ENCODE measurements around the gene C1RL. TPM values are rescaled to one million over a fixed set of nuclear protein-coding genes. Genes with fewer than 3 reads are reported as not detected.

The C1RL gene
- total RNA-seq, 1 donor from 2014 or later = 23.0 TPM

DNA sequence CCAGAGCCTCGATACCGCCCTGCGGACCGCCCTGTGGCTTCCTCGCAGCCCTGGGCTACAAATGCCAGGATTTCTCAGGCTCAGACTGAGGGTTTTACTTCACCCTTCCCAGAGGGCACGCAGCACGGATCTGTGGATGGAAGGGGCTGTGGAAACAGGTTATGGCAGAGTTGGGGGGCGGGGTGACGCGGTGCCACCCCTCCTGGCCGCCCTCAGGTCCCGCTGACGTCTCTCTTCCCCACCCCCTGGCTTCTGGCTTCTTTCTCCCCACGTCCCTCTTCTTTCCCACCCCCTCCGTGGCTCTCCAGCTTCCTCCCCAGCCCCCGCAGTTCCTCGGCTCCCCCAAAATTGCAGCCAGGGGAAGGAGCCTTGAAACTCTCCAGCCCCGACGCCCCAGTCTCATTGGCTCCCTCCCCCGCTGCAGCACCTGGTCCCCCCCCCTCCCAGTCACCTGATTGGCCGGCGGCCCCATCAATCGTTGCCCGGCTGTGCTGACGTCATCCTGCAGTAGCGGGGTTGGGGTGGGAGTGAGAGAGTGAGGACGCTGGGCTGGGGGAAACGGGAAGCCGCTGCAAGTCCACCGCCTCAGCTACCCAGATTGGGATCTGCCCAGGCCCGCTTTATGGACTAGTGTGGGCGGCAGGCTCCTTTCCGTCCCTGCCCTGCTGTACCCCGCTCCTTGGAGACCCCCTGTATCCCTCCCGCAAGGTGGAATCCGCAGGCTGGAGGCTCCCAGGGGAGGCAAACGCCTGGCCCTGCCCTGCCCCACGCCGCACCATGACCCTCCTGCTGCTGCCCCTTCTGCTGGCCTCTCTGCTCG lies 21.1 kb upstream of the C1RL start, which contains the start of gene CLSTN3:
Gene CLSTN3, plus strand, starts transcription at position 500 of the 820 bp plus-strand sequence. Its CDS starts 278 bp downstream, at position 778.
- Mint-ChIP-seq H3K27me3 (no peaks in the 10 kb centered on the region), H3K9me3 (no peaks in the 10 kb centered on the region), H3K27ac (peak within 1 kb of the TSS; percentile 89), H3K4me3 (peak within 1 kb of the TSS; percentile 98), H3K4me1 (peaks cover 44% of the 10 kb centered on the region), H3K36me3 (ENCODE audit: low read depth) (peaks cover 35% of the 10 kb centered on the region)
- DNase-seq = peak; percentile 95
- intact Hi-C loops (cut with micrococcal nuclease) = loop anchor here (1.0 to 2.0 kb wide), 3 partner anchors 17 to 1113 kb away; partner anchors contain the start of gene LPCAT3

DNA sequence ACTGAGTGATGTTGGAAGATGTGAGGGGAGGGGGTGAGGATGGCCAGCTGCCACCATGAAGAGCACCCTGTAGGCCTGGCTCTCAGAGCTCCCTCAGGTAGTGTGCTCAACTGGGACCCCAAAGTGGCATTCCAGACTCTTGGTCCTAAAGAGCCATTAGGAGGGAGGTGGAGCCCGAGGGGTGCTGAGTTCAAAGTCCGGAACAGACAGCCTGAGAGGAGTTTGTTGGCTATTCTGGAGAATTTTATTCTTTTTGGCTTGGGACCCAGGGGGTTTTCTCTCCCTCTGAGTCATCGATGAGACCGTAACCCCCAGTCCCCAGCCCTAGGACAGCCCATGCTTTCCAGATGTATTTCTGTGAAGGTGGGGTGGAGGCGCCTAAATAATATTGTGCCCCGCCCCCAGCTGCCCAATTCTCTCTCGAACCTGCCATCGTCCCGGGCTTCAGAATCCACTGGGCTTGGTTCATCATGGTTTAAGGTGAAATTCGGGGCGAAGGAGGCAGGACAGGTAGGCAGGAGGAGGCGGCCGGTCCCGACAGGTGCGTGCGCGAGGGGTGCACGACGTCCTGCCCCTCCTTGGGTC lies 20.4 kb upstream of the C1RL start:
- peaks cover 44% of the 10 kb centered on the region for H3K4me1 Mint-ChIP-seq
- peaks cover 28% of the 10 kb centered on the region for H3K36me3 Mint-ChIP-seq (ENCODE audit: low read depth)
- H3K27ac Mint-ChIP-seq = no peak overlapping the region
- H3K27me3 Mint-ChIP-seq = no peaks in the 10 kb centered on the region
- intact Hi-C loops (cut with micrococcal nuclease) = no loop called here
- H3K4me3 Mint-ChIP-seq = peak overlapping the region; percentile 98
- H3K9me3 Mint-ChIP-seq = no peaks in the 10 kb centered on the region
- DNase-seq = no peak

DNA sequence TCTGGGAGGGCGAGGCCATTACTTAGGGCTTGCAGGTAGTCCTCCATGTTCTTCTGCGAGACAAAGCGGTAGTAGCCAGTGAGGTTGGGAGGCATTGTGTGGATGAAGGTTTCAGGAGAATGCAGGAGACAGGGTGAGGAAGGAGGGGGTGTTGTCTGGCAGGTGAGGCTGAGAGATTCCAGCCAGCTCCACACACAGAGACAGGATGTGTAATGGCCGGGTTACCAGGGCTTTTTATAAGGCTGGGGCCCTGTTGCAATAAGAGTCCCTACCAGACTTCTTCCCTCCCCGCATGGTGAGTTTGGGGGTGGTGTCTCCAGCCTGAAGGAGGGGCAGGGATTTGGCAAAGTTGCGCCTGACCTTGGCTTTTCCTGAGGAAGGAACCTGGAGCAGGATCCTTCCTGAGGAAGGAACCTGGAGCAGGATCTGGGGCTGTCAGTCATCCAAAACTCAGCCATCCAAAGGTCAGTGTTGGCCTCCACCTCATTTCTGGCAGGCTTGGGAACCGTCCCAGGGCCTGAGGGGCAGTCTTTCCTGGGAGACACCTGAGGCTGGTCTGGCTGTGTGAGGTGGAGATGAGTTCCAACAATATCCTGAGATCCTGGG lies 19.8 kb upstream of the C1RL start, which contains the start of gene RBP5:
Gene RBP5, minus strand, starts transcription at position 209 of the 606 bp plus-strand sequence. Its CDS starts 114 bp downstream, at position 95.
- Mint-ChIP-seq H3K4me1 (peaks cover 40% of the 10 kb centered on the region), H3K4me3 (peak within 1 kb of the TSS; percentile 98), H3K27me3 (no peaks in the 10 kb centered on the region), H3K27ac (peak within 1 kb of the TSS; percentile 89), H3K36me3 (ENCODE audit: low read depth) (peaks cover 25% of the 10 kb centered on the region), H3K9me3 (no peaks in the 10 kb centered on the region)
- intact Hi-C loops (cut with micrococcal nuclease) = no loop called here
- no peak for DNase-seq

DNA sequence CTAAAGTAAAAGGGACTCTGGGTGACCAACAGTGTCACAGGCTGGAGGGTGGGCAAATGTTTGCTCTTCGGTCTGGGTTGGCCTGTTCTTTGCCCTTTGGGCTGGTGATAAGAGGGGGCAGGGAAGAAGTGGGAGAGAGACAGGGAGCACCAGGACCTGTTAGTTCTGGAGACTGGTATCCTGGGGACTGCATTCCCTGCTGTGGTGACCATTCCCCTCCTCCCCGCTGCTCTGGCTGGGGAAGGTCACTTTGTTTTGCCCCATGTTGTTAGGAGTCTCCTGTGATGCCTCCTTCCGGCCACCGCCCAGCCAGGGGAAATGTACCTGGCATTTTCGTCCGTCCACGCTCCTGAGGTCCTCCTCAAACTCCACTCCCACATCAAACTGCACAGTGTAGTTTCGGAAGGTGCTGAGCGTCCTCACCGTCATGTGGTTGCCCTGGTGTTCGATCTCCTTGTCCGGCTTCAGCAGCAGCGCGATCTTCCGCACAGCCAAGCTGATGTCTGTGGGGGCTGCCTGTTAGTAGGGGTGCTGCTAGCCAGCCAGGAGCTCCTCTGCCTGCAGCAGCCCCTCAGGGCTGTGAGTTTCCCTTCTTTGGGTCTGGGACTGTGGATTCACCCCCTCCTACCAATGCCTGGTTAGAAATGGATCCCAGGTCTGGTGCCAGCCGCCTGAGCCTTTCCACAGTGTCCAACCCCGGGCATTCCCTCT lies 19.1 kb upstream of the C1RL start:
- intact Hi-C loops (cut with micrococcal nuclease) = no loop called here
- no peaks in the 10 kb centered on the region for H3K27me3 Mint-ChIP-seq
- no peaks in the 10 kb centered on the region for H3K9me3 Mint-ChIP-seq
- peaks cover 18% of the 10 kb centered on the region for H3K36me3 Mint-ChIP-seq (ENCODE audit: low read depth)
- DNase-seq = no peak
- H3K4me1 Mint-ChIP-seq = peaks cover 38% of the 10 kb centered on the region
- H3K4me3 Mint-ChIP-seq = peak overlapping the region; percentile 98
- H3K27ac Mint-ChIP-seq = no peak overlapping the region

DNA sequence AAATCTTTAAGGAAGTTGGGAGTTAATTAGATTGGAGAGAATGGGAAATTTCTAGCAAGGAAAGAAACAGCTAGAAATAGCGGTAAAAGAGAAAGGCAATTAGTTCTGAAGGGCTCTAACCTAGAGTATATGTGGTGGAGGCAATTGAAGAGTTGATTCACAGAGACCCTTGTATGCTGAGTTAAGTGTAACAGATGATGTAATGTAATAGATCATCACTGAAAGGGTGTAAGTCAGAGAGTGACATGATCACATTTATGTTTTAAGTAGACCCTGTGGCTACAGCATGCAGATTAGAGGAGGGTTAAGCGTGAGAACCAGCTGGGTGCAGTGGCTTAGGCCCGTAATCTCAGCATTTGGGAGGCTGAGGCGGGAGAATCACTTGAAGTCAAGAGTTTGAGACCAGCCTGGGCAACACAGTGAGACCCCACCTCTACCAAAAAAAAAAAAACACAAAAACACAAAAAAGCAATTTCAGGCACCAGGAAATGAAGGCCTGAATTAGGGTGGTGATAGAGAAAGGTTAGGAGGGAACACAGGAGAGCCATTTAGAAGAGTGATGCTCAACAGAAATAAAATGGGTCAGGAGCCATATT lies 16.7 kb upstream of the C1RL start:
- Mint-ChIP-seq H3K4me1 (peaks cover 16% of the 10 kb centered on the region), H3K36me3 (ENCODE audit: low read depth) (peaks cover 6% of the 10 kb centered on the region), H3K27ac (no peak overlapping the region), H3K27me3 (no peaks in the 10 kb centered on the region), H3K9me3 (no peaks in the 10 kb centered on the region), H3K4me3 (no peak overlapping the region)
- DNase-seq = no peak
- intact Hi-C loops (cut with micrococcal nuclease) = no loop called here

DNA sequence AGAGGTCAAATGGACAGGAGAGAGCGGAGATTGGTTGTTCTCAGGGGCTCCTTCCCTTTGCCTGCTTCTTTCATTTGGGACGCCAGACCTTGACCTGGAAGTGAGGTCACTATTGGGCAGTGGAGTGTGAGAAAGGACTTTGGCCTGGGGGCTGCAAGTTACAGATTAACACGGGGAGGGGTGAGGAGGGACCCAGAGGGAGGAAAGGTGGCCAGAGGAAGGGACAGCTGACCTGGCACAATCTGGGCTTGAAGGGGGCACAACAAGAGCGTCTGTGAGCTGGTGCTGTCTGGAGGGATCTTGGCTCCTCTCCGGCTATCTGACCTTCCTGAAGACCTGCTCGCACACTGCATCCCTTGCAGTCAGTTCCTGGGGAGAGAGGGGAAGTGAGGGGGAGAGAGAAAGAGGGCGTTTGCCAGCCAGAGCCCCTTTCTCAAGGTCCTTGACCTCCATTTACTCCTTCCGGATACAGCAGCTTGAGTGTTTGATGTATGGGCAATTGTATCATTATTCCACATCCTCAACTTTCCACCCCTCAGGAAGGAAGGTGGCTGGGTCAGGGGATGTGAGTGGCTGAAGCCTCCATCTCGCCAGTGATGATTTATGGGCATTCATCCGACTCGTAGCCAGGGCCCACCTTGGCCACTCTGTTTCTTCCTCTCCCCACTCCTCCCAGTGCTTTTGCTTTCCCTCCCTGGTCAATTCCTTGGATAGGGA lies 14.9 kb upstream of the C1RL start:
- Mint-ChIP-seq H3K4me3 (no peak overlapping the region), H3K27ac (no peak overlapping the region), H3K27me3 (no peaks in the 10 kb centered on the region), H3K36me3 (ENCODE audit: low read depth) (peaks cover 8% of the 10 kb centered on the region), H3K4me1 (peaks cover 11% of the 10 kb centered on the region), H3K9me3 (no peaks in the 10 kb centered on the region)
- DNase-seq = no peak
- intact Hi-C loops (cut with micrococcal nuclease) = no loop called here

DNA sequence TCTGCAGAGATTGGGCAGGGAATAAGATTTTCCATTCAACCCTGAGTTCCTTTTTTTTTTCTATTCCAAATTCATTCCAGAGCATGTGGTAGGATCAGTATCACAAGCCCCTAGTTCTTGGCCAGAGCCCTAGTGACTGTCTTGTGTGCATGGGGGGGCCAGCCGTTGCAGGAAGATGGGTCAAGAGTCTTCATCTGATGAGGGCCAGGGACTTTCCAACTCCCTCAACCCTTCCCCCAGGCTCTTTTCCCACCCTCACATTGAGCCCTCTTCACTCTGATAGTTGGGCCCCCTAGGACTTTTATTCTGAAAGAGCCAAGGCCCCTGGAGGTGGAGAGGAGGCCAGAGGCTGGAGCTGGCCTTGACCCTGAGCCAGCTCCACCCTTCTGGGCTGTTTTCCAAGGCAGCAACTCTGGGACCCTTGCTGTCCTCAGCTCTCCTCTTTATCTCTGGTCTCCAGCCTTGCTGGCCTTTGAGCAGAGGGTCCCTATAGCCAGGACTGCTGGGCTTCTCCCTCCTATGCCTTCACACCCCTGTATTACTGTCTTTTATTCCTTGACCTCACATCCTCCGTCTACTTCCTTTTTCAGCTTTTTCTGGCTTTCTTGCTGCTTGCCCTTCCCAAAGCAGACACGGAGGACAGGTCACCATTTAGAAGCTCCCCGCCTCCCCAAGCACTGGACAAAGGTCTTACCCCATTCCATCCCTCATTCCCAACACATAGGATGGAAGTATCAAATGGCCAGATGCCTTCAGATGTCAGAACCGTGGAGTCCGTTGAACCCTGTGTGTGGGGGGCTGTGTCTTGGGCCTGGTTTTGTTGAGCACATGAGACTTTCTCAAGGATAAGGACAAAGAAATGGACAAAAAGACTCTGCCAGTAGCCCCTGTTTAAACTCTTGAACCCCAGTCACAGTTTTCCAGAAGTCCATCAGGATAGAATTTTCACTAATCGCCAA lies 14.1 kb upstream of the C1RL start:
- Mint-ChIP-seq H3K4me3 (no peak overlapping the region), H3K36me3 (ENCODE audit: low read depth) (peaks cover 15% of the 10 kb centered on the region), H3K9me3 (no peaks in the 10 kb centered on the region), H3K27me3 (no peaks in the 10 kb centered on the region), H3K4me1 (peaks cover 7% of the 10 kb centered on the region), H3K27ac (no peak overlapping the region)
- no peak for DNase-seq
- intact Hi-C loops (cut with micrococcal nuclease) = no loop called here

DNA sequence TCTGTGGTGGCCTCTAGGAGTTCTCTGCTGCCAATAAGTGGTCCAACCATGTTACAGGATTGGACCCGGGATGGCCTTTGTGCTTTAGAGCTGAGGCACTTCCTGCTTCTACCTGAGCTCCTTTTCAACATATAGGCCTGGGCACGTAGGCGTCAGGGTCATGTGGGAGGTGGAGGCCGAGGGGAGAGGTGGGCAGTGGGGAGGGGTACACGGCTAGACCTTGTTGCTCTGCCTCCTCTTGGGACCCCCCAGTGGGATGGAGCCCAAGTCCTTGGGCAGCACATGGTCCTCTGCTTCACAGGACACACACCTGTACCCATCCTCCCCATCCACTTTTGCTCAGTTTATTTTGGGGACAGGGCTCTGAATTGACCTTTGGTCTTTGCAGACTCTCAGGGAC lies 12.3 kb upstream of the C1RL start:
- Mint-ChIP-seq H3K4me3 (no peak overlapping the region), H3K27me3 (no peaks in the 10 kb centered on the region), H3K27ac (no peak overlapping the region), H3K4me1 (peaks cover 5% of the 10 kb centered on the region), H3K9me3 (no peaks in the 10 kb centered on the region), H3K36me3 (ENCODE audit: low read depth) (peaks cover 21% of the 10 kb centered on the region)
- intact Hi-C loops (cut with micrococcal nuclease) = no loop called here
- DNase-seq = no peak

DNA sequence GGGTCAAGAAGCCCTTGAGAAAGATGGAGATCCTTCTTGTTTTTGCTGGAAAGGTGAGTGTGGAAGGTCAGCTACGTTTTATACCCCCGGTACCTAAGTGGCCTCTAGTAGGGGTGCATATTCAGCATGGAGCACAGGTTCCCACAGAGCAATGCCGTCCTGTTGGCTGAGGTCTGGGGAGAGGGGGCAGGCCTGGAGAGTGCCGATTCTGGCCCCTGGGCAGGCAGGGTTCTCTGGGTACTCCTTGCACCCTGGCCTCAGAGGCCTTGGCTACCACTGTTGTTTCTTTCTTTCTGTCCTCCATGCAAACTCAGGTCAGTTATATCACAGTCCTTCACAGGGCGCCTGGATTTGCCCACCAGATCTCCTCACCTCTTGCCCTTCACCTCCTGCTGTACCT lies 11.2 kb upstream of the C1RL start:
- intact Hi-C loops (cut with micrococcal nuclease) = no loop called here
- H3K36me3 Mint-ChIP-seq (ENCODE audit: low read depth) = peaks cover 29% of the 10 kb centered on the region
- peaks cover 3% of the 10 kb centered on the region for H3K4me1 Mint-ChIP-seq
- DNase-seq = no peak
- no peak overlapping the region for H3K27ac Mint-ChIP-seq
- no peak overlapping the region for H3K4me3 Mint-ChIP-seq
- no peaks in the 10 kb centered on the region for H3K9me3 Mint-ChIP-seq
- no peaks in the 10 kb centered on the region for H3K27me3 Mint-ChIP-seq

DNA sequence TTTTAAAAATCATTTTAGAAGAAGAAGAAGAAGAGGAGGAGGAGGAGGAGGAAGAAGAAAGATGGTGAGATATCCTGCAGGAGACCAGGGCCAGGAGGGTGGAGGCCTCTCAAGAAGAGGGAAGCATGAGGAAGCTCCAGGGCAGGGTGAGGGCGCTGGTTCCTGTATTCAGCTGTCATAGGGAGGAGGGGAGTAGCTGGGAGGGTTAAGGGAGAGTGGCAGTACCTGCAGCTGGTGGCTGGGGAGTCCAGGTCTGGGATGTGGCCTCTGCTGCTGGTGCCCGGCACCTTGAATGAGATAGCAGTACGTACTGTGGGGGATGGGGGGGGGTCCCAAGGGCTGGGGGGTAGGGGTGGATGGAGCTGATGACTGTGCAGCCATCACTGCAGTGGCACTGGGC lies 9.9 kb upstream of the C1RL start:
- H3K27me3 Mint-ChIP-seq = no peaks in the 10 kb centered on the region
- no peaks in the 10 kb centered on the region for H3K9me3 Mint-ChIP-seq
- no peak overlapping the region for H3K4me3 Mint-ChIP-seq
- no peak overlapping the region for H3K27ac Mint-ChIP-seq
- peaks cover 3% of the 10 kb centered on the region for H3K4me1 Mint-ChIP-seq
- intact Hi-C loops (cut with micrococcal nuclease) = no loop called here
- DNase-seq = no peak
- peaks cover 33% of the 10 kb centered on the region for H3K36me3 Mint-ChIP-seq (ENCODE audit: low read depth)

DNA sequence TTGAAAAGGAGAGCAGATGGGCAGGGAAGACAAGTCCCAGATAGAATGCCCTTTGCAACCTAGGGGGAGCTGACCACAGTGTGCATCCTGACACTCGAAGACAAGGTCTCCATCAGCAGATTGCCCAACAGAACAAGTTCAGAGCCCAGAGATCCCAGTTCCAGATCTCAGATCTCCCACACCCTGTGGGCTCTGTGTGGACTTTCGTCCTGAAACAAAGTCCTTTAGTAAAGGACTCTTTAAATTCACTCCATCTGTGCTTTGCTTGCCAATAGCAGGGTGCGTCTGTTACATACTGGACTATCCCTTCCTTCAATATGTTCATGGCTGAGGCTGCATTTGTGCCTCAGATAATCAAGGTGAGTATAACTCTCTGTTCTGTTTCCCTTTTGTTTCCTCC lies 8.7 kb upstream of the C1RL start:
- H3K27ac Mint-ChIP-seq = no peak overlapping the region
- no peaks in the 10 kb centered on the region for H3K9me3 Mint-ChIP-seq
- DNase-seq = no peak
- no peaks in the 10 kb centered on the region for H3K27me3 Mint-ChIP-seq
- H3K36me3 Mint-ChIP-seq (ENCODE audit: low read depth) = peaks cover 37% of the 10 kb centered on the region
- H3K4me3 Mint-ChIP-seq = no peak overlapping the region
- intact Hi-C loops (cut with micrococcal nuclease) = no loop called here
- H3K4me1 Mint-ChIP-seq = peaks cover 7% of the 10 kb centered on the region

DNA sequence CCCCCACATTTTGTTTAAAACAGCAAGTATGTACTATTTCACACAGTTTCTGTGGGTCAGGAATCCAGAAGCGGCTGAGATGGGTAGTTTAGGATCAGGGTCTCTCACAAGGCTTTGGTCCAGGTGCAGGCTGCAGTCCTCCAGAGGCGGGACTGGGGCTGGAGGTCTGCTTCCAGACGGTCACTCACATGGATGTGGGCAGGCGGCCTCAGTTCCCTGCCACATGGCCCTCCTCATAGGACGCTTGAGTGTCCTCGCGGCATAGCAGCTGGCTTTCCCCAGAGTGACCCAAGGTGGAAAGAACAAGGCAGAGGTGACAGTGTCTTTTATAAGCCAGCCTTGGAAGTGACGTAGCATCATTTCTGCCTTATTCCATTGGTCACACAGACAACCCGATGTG lies 7.9 kb upstream of the C1RL start:
- Mint-ChIP-seq H3K4me1 (peaks cover 7% of the 10 kb centered on the region), H3K27me3 (no peaks in the 10 kb centered on the region), H3K27ac (no peak overlapping the region), H3K9me3 (no peaks in the 10 kb centered on the region), H3K4me3 (no peak overlapping the region), H3K36me3 (ENCODE audit: low read depth) (peaks cover 37% of the 10 kb centered on the region)
- DNase-seq = no peak
- intact Hi-C loops (cut with micrococcal nuclease) = no loop called here
